GM23338 (cell line): ENCODE results near the gene MLLT3.

ENCODE experiments used
- CREB1 ChIP-seq: fragments of 250-450 bp; sonication (Bioruptor Pico); IDR thresholded peaks from 2 replicates; pipeline ENCODE4 v1.5.0; 2020; ENCODE audit warnings: low read depth, mild to moderate bottlenecking, moderate library complexity
- CTCF ChIP-seq, 2 experiments: fragments of 200-600 bp in 1 of 2; sonication (generic) in 1 of 2; conservative IDR thresholded peaks; 2 replicates each; pipeline versions ENCODE4 v1.5.1 to v1.6.1; 2016 to 2017; ENCODE audit warnings: antibody characterized with exemption in 2 of 2, low read depth in 2 of 2, mild to moderate bottlenecking in 2 of 2, moderate library complexity in 1 of 2
- ETS1 ChIP-seq: IDR thresholded peaks from 2 replicates; pipeline ENCODE4 v1.6.1; 2016; ENCODE audit warnings: antibody characterized with exemption
- EZH2 ChIP-seq: fragments of 200-600 bp; sonication (generic); IDR thresholded peaks from one replicate; pipeline ENCODE4 v1.8.0; 2017; ENCODE audit warnings: antibody characterized with exemption, mild to moderate bottlenecking, low read depth; ENCODE audit not compliant: unreplicated experiment
- EZH2phosphoT487 ChIP-seq: fragments of 200-600 bp; sonication (generic); IDR thresholded peaks from one replicate; pipeline ENCODE4 v1.8.1; 2018; ENCODE audit warnings: antibody characterized with exemption; ENCODE audit not compliant: unreplicated experiment
- JUNB ChIP-seq: IDR thresholded peaks from one replicate; pipeline ENCODE4 v1.6.1; 2016; ENCODE audit warnings: antibody characterized with exemption; ENCODE audit not compliant: unreplicated experiment
- NANOG ChIP-seq: IDR thresholded peaks from 2 replicates; pipeline ENCODE4 v1.6.1; 2016; ENCODE audit warnings: antibody characterized with exemption, borderline replicate concordance
- POLR2AphosphoS5 ChIP-seq: IDR thresholded peaks from 2 replicates; pipeline ENCODE4 v1.6.1; 2016; ENCODE audit warnings: antibody characterized with exemption, low read depth
- REST ChIP-seq: IDR thresholded peaks from one replicate; pipeline ENCODE4 v1.6.1; 2018; ENCODE audit warnings: antibody characterized with exemption; ENCODE audit not compliant: unreplicated experiment
- STAT1 ChIP-seq: IDR thresholded peaks from one replicate; pipeline ENCODE4 v1.6.1; 2016; ENCODE audit warnings: antibody characterized with exemption; ENCODE audit not compliant: unreplicated experiment
- ZNF114 ChIP-seq: fragments of 250-450 bp; sonication (Bioruptor Pico); IDR thresholded peaks from 2 replicates; pipeline ENCODE4 v1.5.0; 2020; ENCODE audit warnings: mild to moderate bottlenecking, moderate library complexity
- ZNF331 ChIP-seq: fragments of 250-450 bp; sonication (Bioruptor Pico); IDR thresholded peaks from 2 replicates; pipeline ENCODE4 v1.5.0; 2020; ENCODE audit warnings: low read depth, mild to moderate bottlenecking, moderate library complexity

- TF ChIP-seq CTCF (conservative IDR thresholded peaks at IDR 0.05; ENCODE audit: low read depth in 2 of 2) (no peak), POLR2AphosphoS5 (no peak), EZH2phosphoT487 (no peak), EZH2 (no peak), REST (no peak), JUNB (no peak), CREB1 (no peak), ETS1 (no peak), ZNF114 (CRISPR knock-in tag) (no peak), STAT1 (no peak), NANOG (no peak), ZNF331 (no peak)
Observed at GRCh38 chr9:20500101-20500500, 122.2 kb downstream of the MLLT3 start.
